Hindlimb muscle (tissue), 1 donor: ENCODE measurements around the gene RASSF8. TPM values are rescaled to one million over a fixed set of nuclear protein-coding genes. Genes with fewer than 3 reads are reported as not detected.
A peak's percentile ranks its signal among the peaks of the same experiment; 100 is the strongest.

Experiments
- DNase-seq: peaks from one replicate; pipeline ENCODE4 v3.0.0-alpha.2; 2013
- polyA plus RNA-seq: library from polyadenylated mRNA; unstranded; fragments of 120-200 nt; gene quantifications from one replicate; pipeline ENCODE4 v1.2.1, GENCODE V29; 2013; ENCODE audit not compliant: insufficient read length

Gene RASSF8
- polyA plus RNA-seq, 1 donor = 18.2 TPM

- DNase-seq = peak; percentile 56
These were observed 35.6 kb downstream of the RASSF8 start for GRCh38 chr12:25993901-25994651.

GRCh38 chr12:25994901-25995625, 36.6 kb downstream of the RASSF8 start:
- DNase-seq = no peak

- no peak for DNase-seq
These were observed 37.4 kb downstream of the RASSF8 start for GRCh38 chr12:25995906-25996305.

GRCh38 chr12:25996677-25997076, 38.2 kb downstream of the RASSF8 start:
- no peak for DNase-seq

GRCh38 chr12:25997201-25997963, 38.9 kb downstream of the RASSF8 start:
- peak; percentile 32 for DNase-seq

- no peak for DNase-seq
These were observed 42.4 kb downstream of the RASSF8 start for GRCh38 chr12:26000898-26001297.

- DNase-seq = no peak
These were observed 43.0 kb downstream of the RASSF8 start for GRCh38 chr12:26001530-26001929.

GRCh38 chr12:26003065-26003464, 44.6 kb downstream of the RASSF8 start:
- no peak for DNase-seq

- DNase-seq = no peak
These were observed 49.1 kb downstream of the RASSF8 start for GRCh38 chr12:26007566-26007965.

GRCh38 chr12:26009593-26009992, 51.1 kb downstream of the RASSF8 start:
- no peak for DNase-seq

- DNase-seq = no peak
These were observed 51.9 kb downstream of the RASSF8 start for GRCh38 chr12:26010293-26010821.

- DNase-seq = no peak
These were observed 52.6 kb downstream of the RASSF8 start for GRCh38 chr12:26011099-26011498.

GRCh38 chr12:26014085-26014484, 55.6 kb downstream of the RASSF8 start:
- no peak for DNase-seq

- DNase-seq = no peak
These were observed 58.0 kb downstream of the RASSF8 start for GRCh38 chr12:26016516-26016915.

GRCh38 chr12:26017484-26018211, 59.2 kb downstream of the RASSF8 start:
- no peak for DNase-seq

- DNase-seq = no peak
These were observed 60.4 kb downstream of the RASSF8 start for GRCh38 chr12:26018926-26019325.

GRCh38 chr12:26021534-26021933, 63.1 kb downstream of the RASSF8 start:
- no peak for DNase-seq

- no peak for DNase-seq
These were observed 63.6 kb downstream of the RASSF8 start for GRCh38 chr12:26022043-26022442.

GRCh38 chr12:26026713-26027112, 68.2 kb downstream of the RASSF8 start:
- no peak for DNase-seq

- no peak for DNase-seq
These were observed 68.9 kb downstream of the RASSF8 start for GRCh38 chr12:26027401-26027800.

GRCh38 chr12:26028953-26029735, 70.7 kb downstream of the RASSF8 start:
- DNase-seq = peak; percentile 62

- DNase-seq = no peak
These were observed 71.2 kb downstream of the RASSF8 start for GRCh38 chr12:26029736-26030022.
